ENCODE results near the gene CFAP99. TPM values are rescaled to one million over a fixed set of nuclear protein-coding genes. Genes with fewer than 3 reads are reported as not detected.

CFAP99 gene
- total RNA-seq, 1 experiment from 2014 or later = 0.16 TPM

DNA sequence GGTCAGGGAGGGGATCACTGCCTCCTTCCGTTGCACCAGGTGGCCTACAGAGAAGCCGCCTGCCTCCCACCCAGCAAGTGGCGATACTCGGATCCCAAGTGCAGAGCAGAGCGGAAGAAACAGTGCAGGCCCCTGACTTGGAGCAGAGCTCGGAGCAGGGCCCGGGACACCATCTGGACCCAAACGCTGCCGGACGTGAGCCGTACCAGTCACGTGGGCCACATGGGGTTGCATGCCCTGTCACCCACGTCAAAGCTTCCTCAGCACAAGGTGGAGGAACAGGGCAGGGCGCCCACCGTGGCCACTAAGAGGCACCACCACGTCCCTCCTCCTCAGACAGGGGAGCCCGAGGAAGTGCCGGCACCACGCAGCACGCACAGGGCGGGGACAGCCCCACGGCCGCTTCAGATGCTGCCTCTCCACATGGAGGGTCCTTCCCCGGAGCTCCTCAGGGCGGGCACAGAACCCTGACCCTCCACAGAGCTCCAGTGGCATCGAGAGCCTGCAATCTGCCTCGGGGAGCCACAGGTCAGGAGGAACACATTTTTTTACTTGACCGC is 19.0 kb upstream of the CFAP99 start:
- peaks cover 13% of the 10 kb centered on the region for H3K27me3 Mint-ChIP-seq (ENCODE audit: insufficient read depth, unreplicated experiment)
- H3K9me3 Mint-ChIP-seq (ENCODE audit: unreplicated experiment) = no peaks in the 10 kb centered on the region
- H3K4me1 Mint-ChIP-seq (ENCODE audit: insufficient read depth, unreplicated experiment) = peaks cover 18% of the 10 kb centered on the region
- DNase-seq (ENCODE audit: unreplicated experiment) = no peak
- POLR2A ChIA-PET = interaction anchor here (1.2 kb wide), 1 partner anchor 13 kb away, joined by 3 read pairs; no protein-coding TSS in a partner anchor
- TF ChIP-seq, protein P1, sequence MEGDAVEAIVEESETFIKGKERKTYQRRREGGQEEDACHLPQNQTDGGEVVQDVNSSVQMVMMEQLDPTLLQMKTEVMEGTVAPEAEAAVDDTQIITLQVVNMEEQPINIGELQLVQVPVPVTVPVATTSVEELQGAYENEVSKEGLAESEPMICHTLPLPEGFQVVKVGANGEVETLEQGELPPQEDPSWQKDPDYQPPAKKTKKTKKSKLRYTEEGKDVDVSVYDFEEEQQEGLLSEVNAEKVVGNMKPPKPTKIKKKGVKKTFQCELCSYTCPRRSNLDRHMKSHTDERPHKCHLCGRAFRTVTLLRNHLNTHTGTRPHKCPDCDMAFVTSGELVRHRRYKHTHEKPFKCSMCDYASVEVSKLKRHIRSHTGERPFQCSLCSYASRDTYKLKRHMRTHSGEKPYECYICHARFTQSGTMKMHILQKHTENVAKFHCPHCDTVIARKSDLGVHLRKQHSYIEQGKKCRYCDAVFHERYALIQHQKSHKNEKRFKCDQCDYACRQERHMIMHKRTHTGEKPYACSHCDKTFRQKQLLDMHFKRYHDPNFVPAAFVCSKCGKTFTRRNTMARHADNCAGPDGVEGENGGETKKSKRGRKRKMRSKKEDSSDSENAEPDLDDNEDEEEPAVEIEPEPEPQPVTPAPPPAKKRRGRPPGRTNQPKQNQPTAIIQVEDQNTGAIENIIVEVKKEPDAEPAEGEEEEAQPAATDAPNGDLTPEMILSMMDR (IDR thresholded peaks at IDR 0.05; ENCODE audit: unreplicated experiment) = no peak
- no peak overlapping the region for H3K4me3 Mint-ChIP-seq (ENCODE audit: unreplicated experiment)
- CTCF ChIA-PET = no interaction called here
- intact Hi-C loops (cut with micrococcal nuclease) = no loop called here
- H3K27ac Mint-ChIP-seq (ENCODE audit: low read depth, unreplicated experiment) = no peak overlapping the region
- no peaks in the 10 kb centered on the region for H3K36me3 Mint-ChIP-seq (ENCODE audit: insufficient read depth, unreplicated experiment)
- BruUV-seq (replicated peaks) = no TSS peak

DNA sequence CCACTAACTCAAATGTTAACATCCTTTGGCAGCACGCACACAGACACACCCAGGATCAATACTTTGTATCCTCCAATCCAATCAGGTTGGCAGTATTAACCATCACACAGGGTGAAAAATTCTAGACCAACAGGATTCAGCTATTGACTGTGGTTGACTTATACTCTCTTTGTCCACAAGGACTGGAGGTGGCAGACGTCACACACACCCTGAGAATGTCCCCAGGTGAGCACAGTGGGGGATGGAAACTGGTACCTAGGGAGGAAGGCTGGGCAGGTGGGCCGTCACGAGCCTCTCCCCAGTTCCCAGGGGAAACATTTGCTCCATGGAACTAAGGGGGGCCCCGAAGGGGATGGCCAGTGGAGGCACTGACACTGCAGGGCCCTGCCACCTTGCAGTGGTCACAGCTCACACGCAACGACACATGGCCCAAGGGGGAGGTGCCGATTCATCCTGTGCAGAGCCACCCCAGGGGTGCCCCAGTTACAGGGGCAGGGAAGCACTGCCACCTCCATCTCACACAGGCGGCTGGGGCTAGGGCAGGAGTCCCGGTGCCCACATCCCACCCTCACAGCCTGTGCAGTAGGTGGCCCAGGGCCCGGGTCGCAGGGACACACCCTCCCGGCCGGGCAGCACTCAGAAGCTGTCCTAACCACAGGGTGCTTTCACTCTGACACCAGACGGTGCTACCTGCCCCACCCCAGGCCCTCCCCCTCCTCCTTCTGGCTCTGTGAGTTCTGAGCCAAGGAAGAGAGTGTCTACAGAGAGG is 17.7 kb upstream of the CFAP99 start:
- ChIA-PET CTCF (interaction anchor here (0.6 to 1.6 kb wide), 3 partner anchors 8 to 1479 kb away, joined by 3 to 7 read pairs (median 3); no protein-coding TSS in a partner anchor), POLR2A (interaction anchor here (0.6 kb wide), 1 partner anchor 103 kb away, joined by 3 read pairs; no protein-coding TSS in a partner anchor)
- peak overlapping the region; percentile 49 for H3K4me3 Mint-ChIP-seq (ENCODE audit: unreplicated experiment)
- no peaks in the 10 kb centered on the region for H3K36me3 Mint-ChIP-seq (ENCODE audit: insufficient read depth, unreplicated experiment)
- no peak for DNase-seq (ENCODE audit: unreplicated experiment)
- no peaks in the 10 kb centered on the region for H3K9me3 Mint-ChIP-seq (ENCODE audit: unreplicated experiment)
- TF ChIP-seq, protein P1 (IDR thresholded peaks at IDR 0.05; ENCODE audit: unreplicated experiment) = no peak
- no peak overlapping the region for H3K27ac Mint-ChIP-seq (ENCODE audit: low read depth, unreplicated experiment)
- intact Hi-C loops (cut with micrococcal nuclease) = no loop called here
- BruUV-seq (replicated peaks) = no TSS peak
- H3K27me3 Mint-ChIP-seq (ENCODE audit: insufficient read depth, unreplicated experiment) = peaks cover 13% of the 10 kb centered on the region
- peaks cover 13% of the 10 kb centered on the region for H3K4me1 Mint-ChIP-seq (ENCODE audit: insufficient read depth, unreplicated experiment)

DNA sequence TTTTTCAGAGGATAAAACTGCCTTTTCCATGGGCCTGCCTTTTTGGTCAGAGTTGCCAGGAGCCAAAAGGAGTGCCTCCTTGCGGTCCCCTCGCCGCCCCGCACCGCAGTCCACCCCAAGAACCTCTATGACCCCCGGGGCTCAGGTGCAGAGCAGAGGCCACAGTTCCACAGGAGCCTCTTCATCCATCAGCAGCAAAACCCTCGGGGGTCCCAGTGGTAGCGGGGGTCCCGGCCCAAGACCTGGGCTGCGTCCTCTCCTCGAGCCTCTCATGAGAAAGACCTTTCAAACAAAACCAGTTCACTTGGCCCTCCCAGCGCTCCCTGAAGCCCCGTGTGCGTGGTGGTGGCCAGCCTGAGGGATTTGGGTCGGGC is 17.2 kb upstream of the CFAP99 start:
- Mint-ChIP-seq H3K4me1 (ENCODE audit: insufficient read depth, unreplicated experiment) (peaks cover 13% of the 10 kb centered on the region), H3K9me3 (ENCODE audit: unreplicated experiment) (no peaks in the 10 kb centered on the region), H3K4me3 (ENCODE audit: unreplicated experiment) (peak overlapping the region; percentile 49), H3K27ac (ENCODE audit: low read depth, unreplicated experiment) (no peak overlapping the region), H3K36me3 (ENCODE audit: insufficient read depth, unreplicated experiment) (no peaks in the 10 kb centered on the region), H3K27me3 (ENCODE audit: insufficient read depth, unreplicated experiment) (peaks cover 13% of the 10 kb centered on the region)
- CTCF ChIA-PET = interaction anchor here (1.5 to 1.6 kb wide), 3 partner anchors 9 to 181 kb away, joined by 3 to 7 read pairs (median 4); no protein-coding TSS in a partner anchor
- TF ChIP-seq, protein P1 (IDR thresholded peaks at IDR 0.05; ENCODE audit: unreplicated experiment) = no peak
- DNase-seq (ENCODE audit: unreplicated experiment) = no peak
- BruUV-seq (replicated peaks) = no TSS peak
- POLR2A ChIA-PET = interaction anchor here (0.6 to 1.4 kb wide), 4 partner anchors 12 to 163 kb away, joined by 3 to 5 read pairs (median 3); partner anchors contain the start of gene MXD4
- intact Hi-C loops (cut with micrococcal nuclease) = no loop called here

Data from MCF 10A (cell line).